GM13976 (cell line): ENCODE data around the gene TPM2.
A peak's percentile ranks its signal among the peaks of the same experiment; 100 is the strongest.

ENCODE experiments used
- DNase-seq: peaks from one replicate; pipeline ENCODE4 v3.0.0; 2012; ENCODE audit warnings: low spot score
- CTCF ChIP-seq: IDR thresholded peaks from 2 replicates; pipeline ENCODE4 v1.5.1; 2012; ENCODE audit warnings: borderline replicate concordance, mild to moderate bottlenecking; ENCODE audit not compliant: insufficient read depth; ENCODE audit errors: extremely low read depth, missing control alignments, control extremely low read depth
- in situ Hi-C: fragments of 300-500 bp; cut with MboI; formaldehyde crosslinking; loops from one replicate; pipeline ENCODE4 v1.12.0; 2022; ENCODE audit warnings: low sequenced_read_pairs, mixed read lengths, inconsistent platforms; ENCODE audit not compliant: unreplicated experiment

TPM2 gene

GRCh38 chr9:35728041-35728971, 38.6 kb upstream of the TPM2 start:
- no peak for TF ChIP-seq CTCF
- in situ Hi-C loops, result no loop called here
- DNase-seq, result peak; percentile 78

GRCh38 chr9:35727676-35728040, 37.9 kb upstream of the TPM2 start:
- TF ChIP-seq CTCF, result no peak
- in situ Hi-C loops, result no loop called here
- DNase-seq, result no peak

GRCh38 chr9:35726931-35727330, 37.2 kb upstream of the TPM2 start:
- in situ Hi-C loops, result no loop called here
- DNase-seq, result no peak

GRCh38 chr9:35725362-35725761, 35.6 kb upstream of the TPM2 start:
- TF ChIP-seq CTCF, result no peak
- in situ Hi-C loops, result no loop called here
- DNase-seq, result no peak

More at GRCh38 chr9:35726931-35727330, 37.2 kb upstream of the TPM2 start:
- TF ChIP-seq CTCF, result peak; percentile 29

GRCh38 chr9:35723908-35724307, 34.2 kb upstream of the TPM2 start:
- in situ Hi-C loops, result no loop called here
- no peak for TF ChIP-seq CTCF
- DNase-seq, result no peak

GRCh38 chr9:35723426-35723825, 33.7 kb upstream of the TPM2 start:
- DNase-seq, result no peak
- TF ChIP-seq CTCF, result no peak
- in situ Hi-C loops, result no loop called here
